Measurements from ENCODE around the gene LHX8.

- TF ChIP-seq CTCF (IDR thresholded peaks at IDR 0.05; ENCODE audit: low read depth, low read length) = no peak
- no peak for TF ChIP-seq EZH2phosphoT487 (IDR thresholded peaks at IDR 0.05; ENCODE audit: low read depth)
Measured at GRCh38 chr1:75132812-75133619, 1.2 kb upstream of the LHX8 start.
